ENCODE results near the gene ITGBL1. TPM values are rescaled to one million over a fixed set of nuclear protein-coding genes. Genes with fewer than 3 reads are reported as not detected.

Gene ITGBL1
- 10 to 100 TPM in 1 of 4 donors, 1 to 10 TPM in 2, under 1 TPM in 1; 0.83 to 28.0 (median 3.0) TPM for total RNA-seq

DNA sequence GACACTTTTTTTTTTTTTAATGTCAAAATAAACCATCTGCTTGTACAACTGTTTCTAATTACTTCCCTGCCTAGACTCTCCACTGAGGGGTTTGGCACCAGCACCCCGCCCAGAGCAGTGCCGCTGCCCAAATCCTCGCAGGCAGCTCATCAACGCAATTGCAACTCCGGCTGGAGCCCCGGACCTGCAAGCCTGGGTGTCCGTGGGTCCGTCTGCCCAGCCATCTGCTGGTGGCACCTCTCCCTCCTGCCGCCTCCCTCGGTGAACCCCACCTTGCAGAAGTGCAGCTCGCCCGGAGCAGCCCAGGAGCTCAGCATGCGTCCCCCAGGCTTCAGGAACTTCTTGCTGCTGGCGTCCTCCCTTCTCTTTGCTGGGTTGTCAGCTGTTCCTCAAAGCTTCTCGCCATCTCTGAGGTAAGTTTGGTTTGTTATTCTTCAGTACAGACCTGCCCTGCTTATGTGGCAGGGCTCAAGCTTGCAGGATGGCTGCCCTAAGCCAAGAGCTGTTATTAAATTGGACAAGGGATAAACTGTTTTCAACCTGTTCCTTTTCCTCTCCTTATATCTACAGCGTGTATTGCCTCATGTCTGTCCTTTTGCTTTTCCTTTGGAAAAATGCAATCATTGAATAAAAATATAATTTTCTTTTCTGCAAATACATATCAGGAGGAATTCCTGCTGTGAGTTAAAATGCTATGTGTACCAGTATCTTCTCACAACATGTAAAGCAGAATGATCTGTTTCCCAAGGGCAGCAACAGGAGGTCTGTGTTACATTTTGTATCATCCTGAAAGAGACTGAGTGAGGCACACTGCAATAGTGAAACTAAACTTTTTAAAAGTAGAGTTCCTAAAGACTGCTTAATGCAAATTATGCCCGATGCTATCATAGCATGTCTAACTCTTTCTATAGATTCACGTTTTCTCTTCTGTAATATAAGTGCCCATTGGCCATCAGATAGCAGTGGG lies at the start of gene ITGBL1:
Gene ITGBL1 (plus strand): TSS at position 157 of the 967 bp plus-strand sequence. CDS start 159 bp downstream, at position 316.
- TF ChIP-seq, protein P1, sequence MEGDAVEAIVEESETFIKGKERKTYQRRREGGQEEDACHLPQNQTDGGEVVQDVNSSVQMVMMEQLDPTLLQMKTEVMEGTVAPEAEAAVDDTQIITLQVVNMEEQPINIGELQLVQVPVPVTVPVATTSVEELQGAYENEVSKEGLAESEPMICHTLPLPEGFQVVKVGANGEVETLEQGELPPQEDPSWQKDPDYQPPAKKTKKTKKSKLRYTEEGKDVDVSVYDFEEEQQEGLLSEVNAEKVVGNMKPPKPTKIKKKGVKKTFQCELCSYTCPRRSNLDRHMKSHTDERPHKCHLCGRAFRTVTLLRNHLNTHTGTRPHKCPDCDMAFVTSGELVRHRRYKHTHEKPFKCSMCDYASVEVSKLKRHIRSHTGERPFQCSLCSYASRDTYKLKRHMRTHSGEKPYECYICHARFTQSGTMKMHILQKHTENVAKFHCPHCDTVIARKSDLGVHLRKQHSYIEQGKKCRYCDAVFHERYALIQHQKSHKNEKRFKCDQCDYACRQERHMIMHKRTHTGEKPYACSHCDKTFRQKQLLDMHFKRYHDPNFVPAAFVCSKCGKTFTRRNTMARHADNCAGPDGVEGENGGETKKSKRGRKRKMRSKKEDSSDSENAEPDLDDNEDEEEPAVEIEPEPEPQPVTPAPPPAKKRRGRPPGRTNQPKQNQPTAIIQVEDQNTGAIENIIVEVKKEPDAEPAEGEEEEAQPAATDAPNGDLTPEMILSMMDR (IDR thresholded peaks at IDR 0.05), result no peak
- no peak for TF ChIP-seq POLR2A (IDR thresholded peaks at IDR 0.05)
- Histone ChIP-seq H3K36me3 (no peaks in the 10 kb centered on the region), H3K4me3 (peak within 1 kb of the TSS; percentile 35 to 69 (median 50)), H3K27me3 (peaks cover 0 to 19% (median 0%) of the 10 kb centered on the region in 4 donors), H3K9me3 (no peaks in the 10 kb centered on the region), H3K27ac (peak within 1 kb of the TSS in 2 of 4 donors; percentile 54 to 61), H3K4me1 (peaks cover 0 to 32% (median 4%) of the 10 kb centered on the region in 3 donors)
- intact Hi-C loops (cut with DNase I), result no loop called here
- DNase-seq, result no peak
- WGBS, 2 donors, result 45 to 50% methylated on average over 12 of the region's 18 CpGs

GRCh38 chr13:101406791-101407190 lies 45.7 kb upstream of the ITGBL1 start:
- no peak for DNase-seq
- H3K27ac ChIP-seq, result no peak overlapping the region
- H3K4me1 ChIP-seq, result no peaks in the 10 kb centered on the region
- intact Hi-C loops (cut with DNase I), result no loop called here
- no peaks in the 10 kb centered on the region for H3K36me3 ChIP-seq
- no peak overlapping the region for H3K4me3 ChIP-seq
- H3K27me3 ChIP-seq, result no peaks in the 10 kb centered on the region
- no peaks in the 10 kb centered on the region for H3K9me3 ChIP-seq
- WGBS, 2 donors, result 24 to 61% methylated on average over 1 of the region's 1 CpG
- TF ChIP-seq, protein P1 (IDR thresholded peaks at IDR 0.05), result no peak
- TF ChIP-seq POLR2A (IDR thresholded peaks at IDR 0.05), result no peak

GRCh38 chr13:101408154-101408553 lies 44.3 kb upstream of the ITGBL1 start:
- H3K4me1 ChIP-seq, result no peaks in the 10 kb centered on the region
- no peaks in the 10 kb centered on the region for H3K36me3 ChIP-seq
- no peaks in the 10 kb centered on the region for H3K27me3 ChIP-seq
- no peak overlapping the region for H3K27ac ChIP-seq
- no peaks in the 10 kb centered on the region for H3K9me3 ChIP-seq
- H3K4me3 ChIP-seq, result no peak overlapping the region
- TF ChIP-seq, protein P1 (IDR thresholded peaks at IDR 0.05), result no peak
- intact Hi-C loops (cut with DNase I), result no loop called here
- WGBS, 2 donors, result 80 to 85% methylated on average over 6 to 9 of the region's 9 CpGs
- DNase-seq, result no peak

DNA sequence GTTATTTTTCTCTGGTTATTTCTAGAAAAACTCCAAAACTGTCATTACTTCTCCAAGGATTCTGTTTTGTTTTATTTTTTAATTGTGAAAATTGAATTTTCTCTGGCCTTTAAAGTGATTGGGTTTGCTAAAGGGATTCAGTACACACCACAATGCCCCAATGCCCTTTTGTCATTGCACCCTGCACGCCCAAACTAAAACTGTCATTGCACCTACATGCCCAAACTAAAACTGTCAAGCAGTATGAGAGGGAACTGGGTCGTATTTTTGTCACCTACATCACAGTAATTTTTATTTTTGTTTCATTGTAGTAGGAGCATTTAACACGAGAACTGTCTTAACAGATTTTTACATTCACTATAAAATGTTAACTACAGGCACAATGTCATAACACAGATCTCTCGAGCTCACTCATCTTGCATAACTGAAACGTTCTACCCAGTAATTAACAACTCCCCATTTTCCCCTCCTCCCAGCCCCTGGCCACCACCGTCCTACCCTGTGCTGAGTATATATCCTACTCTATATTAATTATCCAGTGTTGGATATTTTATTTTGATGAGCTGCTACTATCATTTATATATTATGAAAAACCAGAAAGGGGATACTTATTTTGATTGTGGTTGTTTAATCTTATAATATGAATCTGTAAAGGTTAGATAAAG lies 43.4 kb upstream of the ITGBL1 start:
- WGBS, 2 donors, result 58% methylated on average over 6 of the region's 6 CpGs
- no peaks in the 10 kb centered on the region for H3K36me3 ChIP-seq
- TF ChIP-seq, protein P1 (IDR thresholded peaks at IDR 0.05), result no peak
- TF ChIP-seq POLR2A (IDR thresholded peaks at IDR 0.05), result no peak
- no peak overlapping the region for H3K4me3 ChIP-seq
- H3K4me1 ChIP-seq, result no peaks in the 10 kb centered on the region
- DNase-seq, result no peak
- H3K27ac ChIP-seq, result no peak overlapping the region
- H3K9me3 ChIP-seq, result no peaks in the 10 kb centered on the region
- intact Hi-C loops (cut with DNase I), result no loop called here
- H3K27me3 ChIP-seq, result peaks cover 0 to 6% (median 0%) of the 10 kb centered on the region in 4 donors

DNA sequence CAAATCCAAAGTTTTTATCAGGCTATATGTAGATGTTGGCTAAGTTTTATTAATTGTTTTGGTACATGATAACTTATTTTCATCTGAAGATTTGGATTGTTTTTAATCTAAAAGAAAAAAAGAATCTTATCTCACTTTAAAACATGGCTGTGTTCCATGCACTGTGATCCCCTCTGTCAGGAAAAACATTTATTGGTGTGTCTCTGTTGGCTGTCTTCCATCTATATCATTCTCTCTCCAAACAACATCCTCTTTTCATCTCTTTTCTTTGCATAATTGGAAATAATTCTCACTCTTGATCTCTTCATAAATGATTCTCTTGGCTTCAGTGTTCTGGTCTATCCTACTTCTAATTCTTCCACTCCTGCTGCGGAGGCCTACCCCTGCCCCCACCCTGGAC lies 40.4 kb upstream of the ITGBL1 start:
- Histone ChIP-seq H3K4me1 (peaks cover 0 to 17% (median 13%) of the 10 kb centered on the region in 3 donors), H3K9me3 (no peaks in the 10 kb centered on the region), H3K4me3 (no peak overlapping the region), H3K27ac (no peak overlapping the region), H3K27me3 (peaks cover 0 to 30% (median 0%) of the 10 kb centered on the region in 4 donors), H3K36me3 (no peaks in the 10 kb centered on the region)
- TF ChIP-seq POLR2A (IDR thresholded peaks at IDR 0.05), result no peak
- TF ChIP-seq, protein P1 (IDR thresholded peaks at IDR 0.05), result no peak
- WGBS, 2 donors, result 62 to 100% methylated on average over 1 of the region's 1 CpG
- intact Hi-C loops (cut with DNase I), result no loop called here
- no peak for DNase-seq
